Upper lobe of left lung (tissue), 4 donors: ENCODE results near the gene IFNK.

Experiments
- CTCF ChIP-seq, 6 experiments: fragments of 450-650 bp in 4 of 6; fragments of 200-600 bp in 2 of 6; sonication (generic) in 2 of 6; IDR thresholded peaks; one replicate each; pipeline ENCODE4 v1.5.1; 2016 to 2019; ENCODE audit warnings: antibody characterized with exemption in 6 of 6
- POLR2A ChIP-seq, 4 donors: fragments of 450-650 bp; IDR thresholded peaks; one replicate each; pipeline ENCODE4 v1.5.1; 2016 to 2017; ENCODE audit warnings: antibody characterized with exemption in 4 of 4, mild to moderate bottlenecking in 2 of 4

- TF ChIP-seq CTCF (IDR thresholded peaks at IDR 0.05) (no peak), POLR2A (IDR thresholded peaks at IDR 0.05) (peak in 1 of 4 donors; percentile 40)
Observed at GRCh38 chr9:27571011-27571410, 46.9 kb downstream of the IFNK start.
